HL-60/S4 treated with phorbol 12-myristate 13-acetate at 8.2 ng/mL for 4 days and 3 days (cell line): Measurements from ENCODE around the gene COL18A1.

Experiments
- in situ Hi-C: fragments of 300-500 bp; cut with MboI; formaldehyde crosslinking; loops from 2 replicates; pipeline ENCODE4 v1.15.0; 2022; ENCODE audit warnings: low sequenced_read_pairs

COL18A1 gene

DNA sequence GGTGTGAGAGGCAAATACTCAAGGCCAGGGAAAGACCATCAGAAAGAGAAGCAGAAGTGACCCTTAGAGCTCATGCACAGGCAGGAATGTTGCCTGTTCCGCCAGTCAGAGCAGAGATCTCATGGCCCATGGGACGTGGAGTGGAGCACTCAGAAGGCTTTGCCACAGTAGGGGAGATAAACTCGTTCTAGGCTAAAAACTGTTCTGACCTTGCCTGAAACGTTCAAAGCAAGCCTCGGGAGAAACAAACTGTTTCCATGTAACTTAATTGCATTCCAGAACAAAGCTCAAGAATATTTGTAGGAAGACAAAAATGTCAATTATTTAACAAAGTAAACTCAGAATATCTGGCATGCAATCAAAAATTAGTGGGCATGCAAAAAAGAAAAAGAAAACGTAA is 158.0 kb downstream of the COL18A1 start:
- in situ Hi-C loops = loop anchor here (25.0 kb wide), 1 partner anchor 249 kb away; no protein-coding TSS in a partner anchor
